Measurements from ENCODE around the gene ADM5.

ADM5 gene

DNA sequence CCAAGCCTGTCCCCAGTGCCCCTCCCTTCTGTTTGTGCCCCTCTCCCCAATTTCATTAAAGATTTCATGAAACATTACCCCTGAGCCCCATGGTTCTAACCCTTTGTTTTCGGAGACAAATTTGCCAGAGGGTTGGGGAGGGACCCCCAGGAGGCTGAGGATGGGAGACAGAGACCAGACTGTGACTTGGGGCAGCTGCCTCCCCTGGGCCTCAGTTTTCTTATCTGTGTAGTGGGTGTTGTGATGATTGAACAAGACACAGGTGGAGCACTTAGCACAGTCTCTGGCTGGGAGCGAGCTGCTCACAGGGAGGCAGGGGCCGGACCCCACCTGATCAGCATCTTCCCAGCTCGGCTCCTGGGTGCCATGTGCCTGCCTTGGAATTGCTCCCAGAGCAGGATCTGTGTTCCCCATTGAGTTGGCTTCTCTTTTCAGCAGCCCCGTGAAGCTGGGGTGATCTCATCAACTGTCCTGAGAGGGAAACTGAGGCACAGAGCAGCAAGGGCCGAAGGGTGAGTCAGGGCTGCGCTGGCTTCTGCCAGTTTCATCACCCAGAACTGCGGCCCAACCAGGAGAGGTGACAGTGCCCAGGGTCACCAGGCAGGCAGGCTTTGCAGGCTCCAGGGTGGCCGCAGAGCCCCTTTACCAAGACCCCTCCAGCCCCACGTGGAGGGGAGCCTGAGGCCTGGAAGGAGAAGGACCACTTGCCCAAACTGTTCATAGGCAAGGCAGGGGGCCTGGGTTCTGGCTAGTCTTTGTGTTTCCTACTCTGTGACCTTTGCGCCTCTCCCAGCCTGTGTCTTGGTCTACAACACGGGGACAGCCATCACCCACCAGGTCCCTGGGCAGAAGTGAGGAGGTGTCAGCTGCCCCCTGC is 30.6 kb upstream of the ADM5 start:
- no peak for DNase-seq

DNA sequence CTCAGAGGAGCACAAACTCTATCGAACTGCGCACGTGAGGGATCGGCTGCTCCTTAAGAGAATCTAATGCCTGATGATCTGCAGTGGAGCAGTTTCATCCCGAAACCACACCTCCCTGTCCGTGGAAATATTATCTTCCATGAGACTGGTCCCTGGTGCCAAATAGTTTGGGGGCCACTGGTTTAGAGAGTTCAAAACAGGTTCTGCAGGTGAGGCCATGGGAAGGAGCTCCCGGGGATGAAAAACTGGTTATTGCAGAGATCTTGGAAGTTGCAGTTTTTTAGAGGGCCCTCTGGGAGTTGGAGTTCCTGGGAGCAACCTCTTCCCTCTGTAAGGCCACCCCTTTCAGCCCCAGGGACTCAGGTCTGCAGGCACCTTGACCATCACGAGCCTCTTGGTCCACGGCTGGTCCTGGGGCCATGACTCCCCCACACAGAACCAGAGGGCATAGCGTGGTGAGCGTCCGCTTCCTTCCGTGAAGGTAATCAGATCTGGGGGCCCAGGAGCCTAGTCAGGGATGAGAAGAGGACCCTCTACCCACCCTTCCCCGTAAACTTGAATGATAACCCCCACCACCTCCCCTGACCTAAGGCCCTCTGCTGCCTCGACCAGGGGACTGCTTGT is 28.9 kb upstream of the ADM5 start:
- no peak for DNase-seq

DNA sequence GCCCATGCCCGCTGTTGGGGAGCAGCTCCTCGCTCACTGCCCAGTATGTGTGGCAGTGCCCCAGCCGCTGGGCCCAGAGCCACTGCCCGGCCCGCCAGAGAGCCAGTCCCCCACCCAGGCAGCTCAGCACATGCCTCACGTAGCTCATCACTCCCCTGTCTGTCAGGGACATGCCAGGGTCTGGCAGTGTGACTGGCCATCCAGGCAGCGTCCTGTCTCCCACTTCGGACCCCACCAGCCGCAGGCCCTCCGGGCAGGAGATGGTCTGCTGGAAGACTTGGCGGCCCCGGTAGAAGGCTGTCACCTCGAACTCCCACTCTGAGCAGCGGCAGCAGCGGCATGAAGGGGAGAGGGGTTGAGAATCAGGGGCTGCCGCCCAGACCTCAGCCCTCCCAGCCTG is 27.4 kb upstream of the ADM5 start:
- no peak for DNase-seq

DNA sequence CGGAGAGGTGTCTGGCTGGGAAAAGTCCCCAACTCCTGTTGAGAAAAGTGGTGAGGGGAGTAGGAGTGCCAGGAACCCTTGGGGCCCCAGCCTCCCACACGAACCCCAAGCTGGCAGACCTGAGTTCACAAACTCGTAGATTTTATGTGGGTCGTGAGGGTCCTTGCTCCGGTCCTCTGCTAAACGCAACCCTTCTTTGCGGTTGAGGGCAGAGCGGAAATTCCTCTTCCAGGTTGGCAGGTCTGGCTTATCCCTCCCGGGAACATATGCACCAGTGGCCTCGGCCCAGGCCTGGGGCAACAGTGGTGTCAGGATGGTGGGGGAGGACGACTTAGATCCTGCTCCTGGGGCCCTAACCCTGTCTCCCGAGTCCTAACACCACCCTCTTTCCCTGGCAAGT is 26.2 kb upstream of the ADM5 start:
- DNase-seq, result no peak

DNA sequence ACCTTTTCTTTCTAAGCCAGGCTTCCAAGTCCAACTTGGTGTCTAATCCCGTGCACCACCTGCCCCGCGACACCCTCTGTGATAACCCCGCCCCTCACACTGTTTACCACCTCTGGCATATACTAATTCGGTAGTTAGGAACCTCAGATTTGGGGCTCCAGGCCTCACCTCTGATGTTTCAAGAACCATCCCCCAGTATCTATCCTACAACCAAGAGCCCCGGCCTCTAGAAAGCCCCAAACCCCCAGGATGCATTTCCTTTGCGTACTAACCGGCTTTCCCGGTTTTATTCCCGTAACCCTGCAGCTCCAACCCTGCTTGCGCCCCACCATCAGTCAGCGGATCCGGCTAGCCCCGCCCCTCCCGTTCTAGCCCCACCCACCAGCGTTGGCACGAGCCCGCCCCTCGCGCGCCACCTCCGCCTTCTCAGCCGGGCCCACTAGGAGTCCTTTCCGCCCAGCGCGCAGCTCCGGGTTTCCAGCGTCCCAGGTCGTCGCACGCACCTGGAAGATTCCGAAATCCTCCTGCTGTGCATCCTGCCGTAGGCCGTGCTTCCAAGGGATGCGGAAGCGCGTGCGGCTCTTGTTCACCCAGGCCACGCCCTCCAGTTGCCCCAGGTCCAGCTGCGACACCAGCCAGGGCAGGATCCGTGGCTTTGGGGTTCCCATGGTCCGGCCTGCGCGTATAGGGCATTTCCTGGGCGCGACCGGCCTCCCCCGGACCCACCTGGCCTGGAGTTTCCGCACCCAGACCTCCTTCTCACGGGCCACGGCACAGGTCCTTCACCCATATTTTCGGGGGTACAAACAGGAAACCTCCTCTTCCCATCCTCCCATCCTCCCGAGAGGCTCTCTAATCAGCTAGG is 25.0 kb upstream of the ADM5 start:
- peak; percentile 86 for DNase-seq

DNA sequence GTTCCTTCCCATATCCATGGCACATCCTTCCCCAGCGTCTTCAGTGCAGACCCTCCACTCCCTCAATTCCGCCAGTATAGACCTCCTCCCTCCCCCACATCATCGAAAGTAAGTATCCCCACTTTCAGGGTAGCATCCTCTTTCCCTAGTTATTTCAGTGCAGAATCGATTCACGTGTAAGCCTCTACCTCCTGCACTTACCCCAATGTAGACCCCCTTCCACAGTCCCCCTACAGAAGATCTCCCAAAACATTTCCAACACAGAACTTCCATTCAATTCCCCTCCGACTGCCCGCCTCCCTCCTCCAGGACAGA is 24.4 kb upstream of the ADM5 start:
- no peak for DNase-seq

DNA sequence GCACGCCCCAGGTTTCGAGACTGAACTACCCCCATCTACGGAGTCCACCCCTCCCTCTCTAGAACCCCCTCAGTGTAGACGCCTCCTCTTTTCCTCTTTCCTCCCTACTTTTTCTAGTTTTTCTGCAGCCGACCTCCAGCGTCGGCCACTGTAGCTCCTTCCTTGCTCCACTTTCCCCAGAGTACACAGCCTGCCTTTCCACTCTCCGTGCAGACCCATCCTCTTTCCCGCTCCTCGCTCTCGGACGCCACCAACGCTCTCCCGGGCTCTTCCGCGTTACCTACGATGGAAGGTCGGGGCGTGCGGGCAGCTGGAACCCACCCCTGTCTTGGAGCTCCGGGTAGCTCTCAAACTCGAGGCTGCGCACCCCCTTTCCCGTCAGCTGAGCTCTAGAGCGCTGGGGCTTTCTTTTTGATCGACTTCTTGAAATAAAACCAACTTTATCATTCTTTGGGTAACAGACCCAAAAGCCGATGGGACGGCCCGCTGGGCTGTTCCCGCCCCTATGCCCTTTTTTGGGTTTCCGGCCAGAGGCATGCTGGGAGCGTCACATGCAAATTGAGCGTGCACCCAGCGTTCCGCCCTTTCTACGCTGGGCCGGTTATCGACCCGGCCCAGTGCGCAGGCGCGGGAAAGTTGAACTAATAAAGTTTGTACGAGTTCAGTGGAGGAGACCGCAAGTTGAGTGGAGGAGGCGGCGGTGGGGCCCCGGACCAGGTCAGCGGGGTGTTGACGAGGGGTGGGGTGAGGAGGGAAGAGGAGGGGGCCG is 23.9 kb upstream of the ADM5 start, which contains the start of the genes BCL2L12 and IRF3:
Gene BCL2L12, plus strand, starts transcription at position 583 of the 769 bp plus-strand sequence. CDS start 760 bp downstream, outside the sequence.
Gene IRF3, minus strand, starts transcription at position 507 of the 769 bp plus-strand sequence. CDS start 1,019 bp downstream, outside the sequence.
- DNase-seq, result peak; percentile 98

DNA sequence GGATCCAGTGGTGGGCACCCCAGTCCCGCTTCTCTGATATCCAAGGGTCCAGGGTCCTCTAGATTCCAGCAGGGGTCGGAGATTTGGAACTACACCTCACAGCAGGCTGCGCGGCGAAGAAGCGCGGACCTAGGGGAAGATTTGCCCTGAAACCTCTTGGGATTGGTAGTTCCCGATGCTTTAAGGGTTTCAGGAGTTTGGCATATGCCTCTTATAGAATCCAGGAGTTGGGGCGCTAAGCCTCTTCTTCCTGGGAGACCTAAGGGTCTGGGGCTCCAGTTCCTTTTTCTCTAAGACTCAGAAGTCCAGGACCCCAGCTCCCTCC is 23.3 kb upstream of the ADM5 start:
- DNase-seq, result no peak

DNA sequence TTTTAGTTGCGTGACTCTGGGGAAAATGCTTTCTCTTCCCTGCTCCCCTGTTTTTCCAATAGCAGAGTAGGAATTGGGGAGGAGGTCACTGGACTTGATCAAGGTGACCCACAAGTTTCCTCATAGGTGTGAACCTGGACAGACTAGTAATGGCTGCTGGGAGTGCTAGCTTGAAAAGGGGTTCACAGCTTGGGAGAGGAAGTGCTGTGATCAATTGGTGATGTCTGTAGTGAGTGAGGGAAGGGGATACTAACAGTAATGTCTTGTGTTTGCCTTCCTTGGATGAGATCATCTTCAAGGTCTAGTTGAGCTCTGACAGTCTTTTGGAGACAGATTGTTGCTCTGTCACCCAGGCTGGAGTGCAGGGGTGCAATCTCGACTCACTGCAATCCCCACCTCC is 21.9 kb upstream of the ADM5 start:
- no peak for DNase-seq

DNA sequence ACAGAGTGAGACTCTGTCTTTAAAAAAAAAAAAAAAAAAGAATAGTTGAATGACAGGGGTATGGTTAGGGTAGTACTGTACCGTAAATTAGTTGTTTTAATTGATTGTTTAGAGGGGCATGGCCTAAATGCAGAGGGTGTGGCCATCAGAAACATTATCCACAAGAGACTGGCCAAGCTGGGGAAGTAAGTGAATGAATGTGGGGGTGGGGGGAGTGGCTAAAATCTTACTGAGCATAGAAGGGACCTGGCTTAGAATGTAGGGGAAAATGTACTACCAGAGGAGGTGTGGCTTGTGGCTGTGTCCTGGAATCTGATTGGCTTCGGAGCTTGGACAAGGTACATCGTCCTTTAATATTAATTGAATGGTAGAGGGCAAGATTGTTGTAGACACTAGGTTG is 19.9 kb upstream of the ADM5 start:
- DNase-seq, result no peak

DNA sequence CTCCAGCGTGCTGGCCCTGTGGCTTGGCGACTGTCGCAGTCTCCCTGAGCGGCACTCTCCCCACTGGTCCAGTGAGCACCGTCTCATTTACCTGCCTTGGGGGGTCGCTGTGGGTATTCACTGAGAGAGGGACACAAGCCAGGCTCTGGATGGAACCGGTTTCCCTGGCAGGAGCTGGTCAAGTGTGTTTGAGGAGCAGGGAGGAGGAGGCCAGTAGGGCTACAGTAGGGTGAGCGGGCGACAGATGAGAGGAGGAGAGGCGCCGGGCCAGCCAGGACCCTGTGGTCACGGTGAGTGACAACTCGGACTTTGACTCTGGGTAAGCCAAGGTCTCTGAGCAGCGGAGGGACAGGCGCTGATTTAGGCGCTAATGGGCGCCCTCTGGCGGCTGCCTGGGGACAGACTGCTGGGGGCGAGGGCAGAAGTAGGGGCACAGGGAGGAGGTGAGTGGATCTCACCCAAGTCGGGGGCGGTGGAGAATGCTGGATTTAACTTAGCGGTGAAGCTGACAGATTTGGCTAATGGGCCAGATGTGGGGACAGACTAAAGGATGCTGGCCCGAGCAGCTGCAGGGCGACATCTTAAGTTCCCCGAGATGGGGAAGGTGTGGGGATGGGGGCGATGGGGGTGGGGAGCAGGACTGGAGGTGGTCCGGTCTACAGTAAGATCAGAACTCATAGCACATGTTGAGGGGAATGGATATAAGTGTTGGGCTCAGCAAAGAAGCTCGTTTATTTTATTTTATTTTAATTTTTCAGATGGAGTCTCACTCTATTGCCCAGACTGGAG is 17.1 kb upstream of the ADM5 start:
- DNase-seq, result peak; percentile 73

DNA sequence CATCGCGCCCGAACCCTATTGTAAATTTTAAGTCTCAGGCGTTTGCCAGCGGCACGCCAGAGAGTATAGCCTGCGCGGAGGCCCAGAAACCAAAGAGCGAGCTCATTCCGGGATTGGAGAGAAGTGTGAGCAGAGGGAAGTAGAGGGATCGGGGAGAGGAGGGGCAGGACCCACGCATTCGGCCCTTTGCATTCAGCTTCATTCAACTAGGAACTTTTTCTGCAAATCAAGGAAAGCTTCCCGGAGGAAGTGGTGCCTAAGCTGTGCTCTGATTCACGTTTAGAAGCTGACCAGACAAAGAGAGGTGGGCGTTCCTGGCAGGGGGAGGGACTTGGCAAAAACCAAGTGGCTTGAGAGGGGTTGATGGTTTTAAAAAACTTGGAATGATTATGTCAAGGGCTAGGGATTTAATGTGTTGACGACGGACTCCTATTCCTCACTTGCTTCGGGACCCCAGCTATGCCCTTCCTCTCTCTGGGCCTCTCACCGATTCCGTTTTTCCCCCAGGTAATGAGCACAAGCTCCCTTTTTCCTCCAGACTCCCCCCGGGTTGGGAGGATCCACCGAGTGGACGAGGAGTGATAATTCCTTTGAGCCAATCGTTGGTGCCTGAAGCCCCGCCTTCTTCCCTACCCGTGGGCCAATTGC is 13.1 kb upstream of the ADM5 start:
- peak; percentile 78 for DNase-seq

DNA sequence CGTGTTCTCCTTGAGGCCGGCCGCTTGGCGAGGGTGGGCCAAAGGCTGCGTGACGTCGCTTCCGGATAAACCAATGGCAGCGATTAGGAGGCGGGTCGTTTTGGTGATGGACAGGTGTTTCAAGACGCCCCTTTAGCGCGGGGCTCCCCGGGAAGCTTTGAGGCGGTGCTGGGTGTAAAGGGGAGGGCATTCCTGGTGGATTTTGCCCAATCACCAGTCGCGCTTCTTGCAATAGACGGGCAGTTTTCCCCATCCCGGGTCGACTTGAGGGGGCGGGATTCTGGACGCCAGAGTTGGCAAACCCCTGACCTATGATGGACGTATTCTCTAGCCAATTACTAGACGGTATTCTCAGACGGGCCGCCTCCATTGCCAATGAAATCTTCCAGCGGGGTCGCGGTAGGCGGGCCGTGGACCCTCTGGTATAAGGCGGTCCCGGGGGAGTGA is 12.6 kb upstream of the ADM5 start:
- peak; percentile 99 for DNase-seq

DNA sequence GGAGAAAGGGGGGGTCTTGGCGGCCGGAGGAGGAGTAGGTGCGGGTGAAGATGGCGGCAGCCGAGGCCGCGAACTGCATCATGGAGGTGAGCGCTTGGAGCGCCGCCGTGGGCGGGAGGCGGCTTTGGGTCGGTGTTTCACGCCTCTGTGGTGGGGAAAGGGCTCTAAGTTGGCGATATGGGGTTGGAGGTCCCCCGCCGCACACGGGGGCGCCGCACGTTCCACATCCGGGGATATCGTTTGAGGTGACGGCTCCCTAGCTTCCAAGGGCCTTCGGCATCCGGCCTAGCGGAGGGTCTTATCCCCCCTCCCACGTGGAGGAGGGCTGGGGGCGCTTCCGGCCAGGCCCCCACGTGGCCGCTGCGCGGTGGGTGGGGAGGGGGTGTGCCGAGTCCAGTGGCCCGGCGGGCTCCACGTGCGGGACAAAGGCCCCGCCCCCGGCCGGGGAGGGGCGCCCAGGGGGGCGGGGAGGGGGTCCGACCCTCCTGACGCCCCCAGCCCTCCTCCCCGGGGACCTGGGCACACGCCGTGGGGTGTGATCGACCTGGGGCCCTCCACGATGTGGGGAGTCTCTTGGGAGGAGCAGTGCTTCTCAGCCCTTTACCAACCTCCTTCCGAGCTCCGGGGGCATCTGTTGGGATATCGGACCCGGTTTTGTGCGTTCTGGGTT is 12.0 kb upstream of the ADM5 start, which contains the start of gene PRMT1:
Gene PRMT1, plus strand, starts transcription at position 41 of the 670 bp plus-strand sequence. Its CDS starts 10 bp downstream, at position 51.
- peak; percentile 56 for DNase-seq

DNA sequence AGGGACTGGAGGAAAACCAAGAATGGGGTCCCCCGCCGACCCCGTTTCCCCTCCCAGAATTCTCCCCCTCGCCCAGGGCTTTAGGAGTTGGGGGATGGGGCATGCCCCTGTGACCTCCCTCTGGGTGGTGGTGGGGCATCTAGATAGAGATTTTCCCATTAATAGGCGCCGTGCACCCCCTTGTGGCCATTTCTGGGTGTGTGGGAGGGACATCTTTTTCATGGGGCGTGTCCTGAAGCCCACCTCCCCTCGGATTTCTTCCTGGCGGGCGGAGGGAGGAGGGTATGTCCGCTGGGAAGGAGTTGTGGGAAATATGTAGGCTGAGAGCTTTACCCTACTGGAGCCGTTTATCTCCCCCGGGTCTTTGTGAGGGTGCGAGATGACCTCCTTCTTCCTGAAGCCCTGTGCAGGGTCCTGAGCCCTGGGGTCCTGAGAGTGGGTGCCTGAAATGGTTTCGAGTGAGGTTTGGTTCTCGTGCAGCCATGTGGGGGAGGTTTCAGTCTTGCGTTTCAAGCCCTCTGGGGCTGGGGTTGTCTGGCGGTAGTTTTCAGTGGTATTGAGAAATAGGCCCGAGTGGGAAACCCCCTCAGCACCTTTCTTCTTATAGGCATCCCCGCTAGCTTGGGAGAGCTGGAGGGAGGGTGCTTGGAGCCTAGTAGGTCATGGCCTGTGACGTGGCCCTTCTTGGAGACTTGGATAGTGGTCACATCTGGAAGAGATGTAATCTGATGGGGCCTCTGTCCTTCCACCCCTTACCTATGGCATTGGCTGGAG is 11.3 kb upstream of the ADM5 start:
- DNase-seq, result peak; percentile 84

DNA sequence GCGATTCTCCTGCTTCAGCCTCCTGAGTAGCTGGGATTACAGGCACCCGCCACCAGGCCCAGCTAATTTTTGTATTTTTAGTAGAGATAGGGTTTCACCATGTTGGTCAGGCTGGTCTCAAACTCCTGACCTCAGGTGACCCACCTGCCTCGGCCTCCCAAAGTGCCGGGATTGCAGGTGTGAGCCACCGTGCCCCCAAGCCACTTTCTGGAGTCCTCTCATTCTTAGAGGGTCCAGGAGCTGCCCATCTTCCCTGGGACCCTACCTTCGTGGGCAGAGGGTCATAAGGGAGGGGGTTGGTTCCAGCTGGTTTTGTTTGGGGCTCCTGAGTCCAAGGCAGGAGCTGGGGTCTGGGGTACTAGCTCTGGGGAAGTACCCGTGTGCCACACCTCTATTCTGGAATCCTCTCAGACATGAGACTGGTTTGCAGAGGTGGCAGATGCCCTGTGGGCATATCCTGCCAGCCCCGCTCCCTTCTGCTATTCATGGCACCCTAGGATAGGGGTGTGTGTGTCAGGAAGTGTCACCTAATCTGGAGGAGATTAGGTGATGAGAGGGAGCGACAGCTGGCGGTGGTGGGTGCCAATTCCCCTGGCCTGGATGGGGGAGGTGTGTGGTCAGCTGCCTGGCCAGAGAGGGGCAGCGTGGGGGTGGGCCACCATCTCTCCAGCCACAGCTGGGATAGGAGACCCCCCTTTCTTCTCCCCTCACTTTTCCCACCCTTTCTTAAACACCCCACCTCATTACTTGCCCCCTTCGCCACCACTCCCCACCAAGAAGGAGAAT is 10.2 kb upstream of the ADM5 start:
- DNase-seq, result no peak

DNA sequence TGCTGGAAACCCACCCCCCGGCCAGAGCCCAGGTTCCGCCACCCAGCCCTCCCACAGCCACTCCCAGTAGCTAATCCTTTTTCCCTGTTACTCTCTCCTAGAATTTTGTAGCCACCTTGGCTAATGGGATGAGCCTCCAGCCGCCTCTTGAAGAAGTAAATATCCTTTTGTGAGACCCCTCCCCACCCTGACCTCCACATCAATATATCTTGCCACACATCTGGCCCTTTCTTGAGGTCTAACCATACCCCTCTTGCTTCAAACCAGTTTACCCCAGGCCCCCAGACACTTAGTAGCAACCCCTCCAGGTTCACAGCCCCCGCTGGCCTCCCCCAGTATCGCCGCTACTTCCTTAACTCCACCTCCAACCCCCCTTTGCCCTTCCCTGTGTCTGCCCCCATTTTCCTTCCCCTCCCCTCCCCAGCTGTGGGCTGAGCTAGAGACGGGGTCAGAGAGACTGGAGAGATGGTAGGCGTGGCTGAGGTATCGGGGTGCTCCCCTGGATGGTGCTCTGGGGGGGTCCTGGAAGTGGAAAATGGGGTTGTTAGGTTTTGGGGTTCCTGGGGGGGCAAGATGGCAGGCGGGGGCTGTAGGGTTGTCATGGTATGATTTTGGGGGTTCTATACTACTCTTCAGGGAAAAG is 9.5 kb upstream of the ADM5 start:
- no peak for DNase-seq

Measured in stimulated activated CD4-positive, alpha-beta T cell treated with anti-CD3 and anti-CD28 coated beads, Interleukin-1b, Interleukin-23, amount 100 ng/mL, for 48 hours (primary cell).